Kidney (tissue), 14 donors: Measurements from ENCODE around the gene NEDD9. TPM values are rescaled to one million over a fixed set of nuclear protein-coding genes. Genes with fewer than 3 reads are reported as not detected.

Experiments used
- DNase-seq, 5 donors: peaks; one replicate each; pipeline ENCODE4 v3.0.0-alpha.2; 2013 to 2020
- FAIRE-seq: peaks from 2 replicates; lab custom pipeline; 2012; peaks lifted over from hg19 to GRCh38; lab: Jason Lieb, UNC
- H3K27ac ChIP-seq, 2 donors: one replicate each; pipeline ENCODE4 v1.7.0; 2013; ENCODE audit warnings: low read depth in 2 of 2, low read length in 2 of 2, inconsistent platforms in 1 of 2
- H3K27me3 ChIP-seq: one replicate; pipeline ENCODE4 v1.7.1; 2013; ENCODE audit warnings: low read length, inconsistent platforms; ENCODE audit not compliant: control insufficient read depth, insufficient read depth
- H3K36me3 ChIP-seq, 3 donors: one replicate each; pipeline versions ENCODE4 v1.7.0 to v1.7.1; 2013; ENCODE audit warnings: low read length in 3 of 3, control low read depth in 1 of 3, inconsistent platforms in 1 of 3; ENCODE audit not compliant: insufficient read depth in 3 of 3, control insufficient read depth in 2 of 3
- H3K4me1 ChIP-seq, 3 donors: one replicate each; pipeline versions ENCODE4 v1.7.0 to v1.7.1; 2013; ENCODE audit warnings: low read length in 3 of 3, inconsistent platforms in 1 of 3, low read depth in 1 of 3; ENCODE audit not compliant: control insufficient read depth in 2 of 3, insufficient read depth in 2 of 3
- H3K4me3 ChIP-seq, 3 donors: one replicate each; pipeline versions ENCODE4 v1.7.0 to v1.8.1; 2013; ENCODE audit warnings: low read length in 3 of 3, control low read depth in 1 of 3, inconsistent platforms in 1 of 3
- H3K9ac ChIP-seq, 3 donors: one replicate each; pipeline versions ENCODE4 v1.7.0 to v1.7.1; 2013; ENCODE audit warnings: low read length in 3 of 3, control low read depth in 1 of 3, inconsistent platforms in 1 of 3
- H3K9me3 ChIP-seq, 3 donors: one replicate each; pipeline versions ENCODE4 v1.7.0 to v1.7.1; 2013; ENCODE audit warnings: low read length in 3 of 3, control low read depth in 1 of 3, inconsistent platforms in 1 of 3; ENCODE audit not compliant: control insufficient read depth in 2 of 3, insufficient read depth in 1 of 3
- CTCF ChIP-seq: IDR thresholded peaks from 3 replicates; pipeline ENCODE4 v1.5.1; 2012; ENCODE audit warnings: mild to moderate bottlenecking, moderate library complexity, borderline replicate concordance; ENCODE audit not compliant: insufficient read depth; ENCODE audit errors: extremely low read depth
- intact Hi-C: fragments of 100-400 bp; cut with DNase I; formaldehyde crosslinking; loops from one replicate; pipeline ENCODE4 v1.11.1; 2022
- polyA plus RNA-seq: library from polyadenylated mRNA; stranded (reverse); fragments of 350-450 nt; fragmentation: Illumina TruSeq; extraction: RNeasy Lipid Tissue Mini Kit (QIAGEN cat#74804); gene quantifications from one replicate; pipeline ENCODE4 v1.2.3, GENCODE V29; 2014; ENCODE audit warnings: low read depth, low replicate concordance; ENCODE audit not compliant: insufficient read depth
- total RNA-seq: library from RNA; stranded (reverse); fragmentation: NEBNext Ultra II Directional; extraction: Animal tissue kit (Norgen Biotek cat#: 25700); gene quantifications from one replicate; pipeline ENCODE4 v1.2.1, GENCODE V29; 2021
- donor health status: control.
- donor health status: control.
- donor health status: control.
- donor health status: control.
- donor health status: control.
- donor health status: DM: yes; HTN: yes; CAD: no.
- donor health status: Normal renal cell carcinoma (clear cell type).

The NEDD9 gene
- total and polyA plus RNA-seq, 2 donors from 2014 or later = 19.2 to 101 TPM

GRCh38 chr6:11277275-11278206 is 45.1 kb upstream of the NEDD9 start:
- Histone ChIP-seq H3K4me1 (peaks cover 28 to 32% (median 31%) of the 10 kb centered on the region in 3 donors), H3K9ac (no peak overlapping the region), H3K27ac (peak overlapping the region; percentile 16 to 53), H3K9me3 (no peaks in the 10 kb centered on the region), H3K4me3 (no peak overlapping the region), H3K36me3 (no peaks in the 10 kb centered on the region), H3K27me3 (no peaks in the 10 kb centered on the region)
- TF ChIP-seq CTCF = no peak
- DNase-seq (peak in 4 of 5 donors; percentile 86 to 97 (median 90)), FAIRE-seq (no peak)
- intact Hi-C loops = no loop called here

GRCh38 chr6:11276911-11277274 is 44.4 kb upstream of the NEDD9 start:
- no peak for TF ChIP-seq CTCF
- Histone ChIP-seq H3K27ac (peak overlapping the region in 1 of 2 donors; percentile 37), H3K4me3 (no peak overlapping the region), H3K27me3 (no peaks in the 10 kb centered on the region), H3K9me3 (no peaks in the 10 kb centered on the region), H3K36me3 (no peaks in the 10 kb centered on the region), H3K9ac (no peak overlapping the region), H3K4me1 (peaks cover 30 to 34% (median 32%) of the 10 kb centered on the region in 3 donors)
- FAIRE-seq (no peak), DNase-seq (no peak)
- intact Hi-C loops = no loop called here

- DNase-seq (no peak), FAIRE-seq (no peak)
- H3K4me3 ChIP-seq = no peak overlapping the region
- H3K27ac ChIP-seq = no peak overlapping the region
- H3K4me1 ChIP-seq = peaks cover 30 to 34% (median 32%) of the 10 kb centered on the region in 3 donors
- H3K27me3 ChIP-seq = no peaks in the 10 kb centered on the region
- intact Hi-C loops = no loop called here
- no peaks in the 10 kb centered on the region for H3K36me3 ChIP-seq
- H3K9me3 ChIP-seq = no peaks in the 10 kb centered on the region
- no peak for TF ChIP-seq CTCF
- no peak overlapping the region for H3K9ac ChIP-seq
Measured at GRCh38 chr6:11276228-11276627, 43.8 kb upstream of the NEDD9 start.
